Measurements from ENCODE around the gene RNF157. TPM values are rescaled to one million over a fixed set of nuclear protein-coding genes. Genes with fewer than 3 reads are reported as not detected.

The RNF157 gene
- total and polyA plus RNA-seq, 2 of the 13 experiments (the other 11 are each of a cell fraction or from before 2014, with no cell fraction given), result 0.44 to 1.5 TPM

DNA sequence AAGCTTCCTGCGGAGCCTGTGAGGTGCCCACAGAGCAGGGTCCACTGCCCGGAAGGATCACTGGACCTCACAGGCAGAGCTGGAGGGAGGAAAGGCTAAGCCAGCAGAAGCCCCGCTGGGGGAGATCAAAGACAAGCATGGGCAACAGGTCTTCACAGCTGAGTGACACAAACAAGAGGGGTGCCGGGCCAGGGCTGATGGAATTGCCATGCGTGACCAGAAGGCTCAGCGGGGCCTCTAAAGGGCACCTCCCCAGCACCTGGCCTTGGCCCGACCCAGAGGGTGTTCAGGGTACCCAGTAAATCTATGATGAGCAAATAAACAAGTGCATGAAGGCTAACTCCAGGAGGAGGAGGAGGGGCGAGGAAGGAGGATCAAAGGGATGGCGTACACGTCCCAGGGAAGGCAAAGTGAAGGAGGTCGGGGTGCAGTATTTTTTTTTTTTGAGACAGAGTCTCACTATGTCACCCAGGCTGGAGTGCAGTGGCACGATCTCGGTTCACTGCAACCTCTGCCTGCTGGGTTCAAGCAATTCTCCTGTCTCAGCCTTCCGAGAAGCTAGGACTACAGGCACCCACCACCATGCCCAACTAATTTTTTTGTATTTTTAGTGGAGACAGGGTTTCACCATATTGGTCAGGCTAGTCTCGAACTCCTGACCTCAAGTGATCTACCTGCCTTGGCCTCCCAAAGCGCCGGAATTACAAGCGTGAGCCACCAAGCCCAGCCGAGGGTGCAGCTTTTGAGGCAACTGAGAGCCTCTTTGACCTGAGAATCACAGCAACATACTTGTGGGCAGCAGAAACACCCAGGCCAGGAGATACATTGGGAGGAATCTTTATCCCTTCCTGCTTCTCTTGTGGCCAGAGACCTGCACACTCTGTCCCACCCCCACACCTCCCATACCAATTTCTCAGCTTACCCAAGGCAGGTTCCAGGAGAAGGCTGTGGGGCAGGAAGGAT, 120.6 kb downstream of the RNF157 start (continued):
- TF ChIP-seq, protein P1, sequence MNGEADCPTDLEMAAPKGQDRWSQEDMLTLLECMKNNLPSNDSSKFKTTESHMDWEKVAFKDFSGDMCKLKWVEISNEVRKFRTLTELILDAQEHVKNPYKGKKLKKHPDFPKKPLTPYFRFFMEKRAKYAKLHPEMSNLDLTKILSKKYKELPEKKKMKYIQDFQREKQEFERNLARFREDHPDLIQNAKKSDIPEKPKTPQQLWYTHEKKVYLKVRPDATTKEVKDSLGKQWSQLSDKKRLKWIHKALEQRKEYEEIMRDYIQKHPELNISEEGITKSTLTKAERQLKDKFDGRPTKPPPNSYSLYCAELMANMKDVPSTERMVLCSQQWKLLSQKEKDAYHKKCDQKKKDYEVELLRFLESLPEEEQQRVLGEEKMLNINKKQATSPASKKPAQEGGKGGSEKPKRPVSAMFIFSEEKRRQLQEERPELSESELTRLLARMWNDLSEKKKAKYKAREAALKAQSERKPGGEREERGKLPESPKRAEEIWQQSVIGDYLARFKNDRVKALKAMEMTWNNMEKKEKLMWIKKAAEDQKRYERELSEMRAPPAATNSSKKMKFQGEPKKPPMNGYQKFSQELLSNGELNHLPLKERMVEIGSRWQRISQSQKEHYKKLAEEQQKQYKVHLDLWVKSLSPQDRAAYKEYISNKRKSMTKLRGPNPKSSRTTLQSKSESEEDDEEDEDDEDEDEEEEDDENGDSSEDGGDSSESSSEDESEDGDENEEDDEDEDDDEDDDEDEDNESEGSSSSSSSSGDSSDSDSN (CRISPR knock-in tag; IDR thresholded peaks at IDR 0.05), result peak; percentile 78
- TF ChIP-seq NRL (CRISPR knock-in tag; IDR thresholded peaks at IDR 0.05; ENCODE audit: borderline replicate concordance) (no peak), KLF13 (CRISPR knock-in tag; IDR thresholded peaks at IDR 0.05) (no peak), ARID2 (CRISPR knock-in tag; IDR thresholded peaks at IDR 0.05; ENCODE audit: borderline replicate concordance) (no peak), PCBP1 (IDR thresholded peaks at IDR 0.05; ENCODE audit: borderline replicate concordance, low read depth, low read length) (no peak), ZNF674 (CRISPR knock-in tag; IDR thresholded peaks at IDR 0.05; ENCODE audit: low read depth) (no peak), ZNF124 (CRISPR knock-in tag; IDR thresholded peaks at IDR 0.05) (no peak), ZNF441 (CRISPR knock-in tag; IDR thresholded peaks at IDR 0.05; ENCODE audit: borderline replicate concordance) (no peak), AGO2 (optimal IDR thresholded peaks at IDR 0.05; ENCODE audit: low read depth, low read length) (no peak), FOXK1 (CRISPR knock-in tag; IDR thresholded peaks at IDR 0.05; ENCODE audit: borderline replicate concordance, low read depth) (0 out of 2 replicates have a peak, but pooled peaks have one; percentile 67), ESRRA (CRISPR knock-in tag; IDR thresholded peaks at IDR 0.05; ENCODE audit: low read depth) (no peak; the same call in 1 of the 2 replicates), ZZZ3 (CRISPR knock-in tag; IDR thresholded peaks at IDR 0.05; ENCODE audit: borderline replicate concordance) (0 out of 2 replicates have a peak, but pooled peaks have one; percentile 9)
- TF ChIP-seq, protein P2, sequence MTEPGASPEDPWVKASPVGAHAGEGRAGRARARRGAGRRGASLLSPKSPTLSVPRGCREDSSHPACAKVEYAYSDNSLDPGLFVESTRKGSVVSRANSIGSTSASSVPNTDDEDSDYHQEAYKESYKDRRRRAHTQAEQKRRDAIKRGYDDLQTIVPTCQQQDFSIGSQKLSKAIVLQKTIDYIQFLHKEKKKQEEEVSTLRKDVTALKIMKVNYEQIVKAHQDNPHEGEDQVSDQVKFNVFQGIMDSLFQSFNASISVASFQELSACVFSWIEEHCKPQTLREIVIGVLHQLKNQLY (CRISPR knock-in tag; IDR thresholded peaks at IDR 0.05), result peak; percentile 84
- TF ChIP-seq, protein P3, sequence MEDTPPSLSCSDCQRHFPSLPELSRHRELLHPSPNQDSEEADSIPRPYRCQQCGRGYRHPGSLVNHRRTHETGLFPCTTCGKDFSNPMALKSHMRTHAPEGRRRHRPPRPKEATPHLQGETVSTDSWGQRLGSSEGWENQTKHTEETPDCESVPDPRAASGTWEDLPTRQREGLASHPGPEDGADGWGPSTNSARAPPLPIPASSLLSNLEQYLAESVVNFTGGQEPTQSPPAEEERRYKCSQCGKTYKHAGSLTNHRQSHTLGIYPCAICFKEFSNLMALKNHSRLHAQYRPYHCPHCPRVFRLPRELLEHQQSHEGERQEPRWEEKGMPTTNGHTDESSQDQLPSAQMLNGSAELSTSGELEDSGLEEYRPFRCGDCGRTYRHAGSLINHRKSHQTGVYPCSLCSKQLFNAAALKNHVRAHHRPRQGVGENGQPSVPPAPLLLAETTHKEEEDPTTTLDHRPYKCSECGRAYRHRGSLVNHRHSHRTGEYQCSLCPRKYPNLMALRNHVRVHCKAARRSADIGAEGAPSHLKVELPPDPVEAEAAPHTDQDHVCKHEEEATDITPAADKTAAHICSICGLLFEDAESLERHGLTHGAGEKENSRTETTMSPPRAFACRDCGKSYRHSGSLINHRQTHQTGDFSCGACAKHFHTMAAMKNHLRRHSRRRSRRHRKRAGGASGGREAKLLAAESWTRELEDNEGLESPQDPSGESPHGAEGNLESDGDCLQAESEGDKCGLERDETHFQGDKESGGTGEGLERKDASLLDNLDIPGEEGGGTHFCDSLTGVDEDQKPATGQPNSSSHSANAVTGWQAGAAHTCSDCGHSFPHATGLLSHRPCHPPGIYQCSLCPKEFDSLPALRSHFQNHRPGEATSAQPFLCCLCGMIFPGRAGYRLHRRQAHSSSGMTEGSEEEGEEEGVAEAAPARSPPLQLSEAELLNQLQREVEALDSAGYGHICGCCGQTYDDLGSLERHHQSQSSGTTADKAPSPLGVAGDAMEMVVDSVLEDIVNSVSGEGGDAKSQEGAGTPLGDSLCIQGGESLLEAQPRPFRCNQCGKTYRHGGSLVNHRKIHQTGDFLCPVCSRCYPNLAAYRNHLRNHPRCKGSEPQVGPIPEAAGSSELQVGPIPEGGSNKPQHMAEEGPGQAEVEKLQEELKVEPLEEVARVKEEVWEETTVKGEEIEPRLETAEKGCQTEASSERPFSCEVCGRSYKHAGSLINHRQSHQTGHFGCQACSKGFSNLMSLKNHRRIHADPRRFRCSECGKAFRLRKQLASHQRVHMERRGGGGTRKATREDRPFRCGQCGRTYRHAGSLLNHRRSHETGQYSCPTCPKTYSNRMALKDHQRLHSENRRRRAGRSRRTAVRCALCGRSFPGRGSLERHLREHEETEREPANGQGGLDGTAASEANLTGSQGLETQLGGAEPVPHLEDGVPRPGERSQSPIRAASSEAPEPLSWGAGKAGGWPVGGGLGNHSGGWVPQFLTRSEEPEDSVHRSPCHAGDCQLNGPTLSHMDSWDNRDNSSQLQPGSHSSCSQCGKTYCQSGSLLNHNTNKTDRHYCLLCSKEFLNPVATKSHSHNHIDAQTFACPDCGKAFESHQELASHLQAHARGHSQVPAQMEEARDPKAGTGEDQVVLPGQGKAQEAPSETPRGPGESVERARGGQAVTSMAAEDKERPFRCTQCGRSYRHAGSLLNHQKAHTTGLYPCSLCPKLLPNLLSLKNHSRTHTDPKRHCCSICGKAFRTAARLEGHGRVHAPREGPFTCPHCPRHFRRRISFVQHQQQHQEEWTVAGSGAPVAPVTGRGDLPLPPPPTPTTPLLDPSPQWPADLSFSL (CRISPR knock-in tag; IDR thresholded peaks at IDR 0.05), result no peak
- TF ChIP-seq, protein P4, sequence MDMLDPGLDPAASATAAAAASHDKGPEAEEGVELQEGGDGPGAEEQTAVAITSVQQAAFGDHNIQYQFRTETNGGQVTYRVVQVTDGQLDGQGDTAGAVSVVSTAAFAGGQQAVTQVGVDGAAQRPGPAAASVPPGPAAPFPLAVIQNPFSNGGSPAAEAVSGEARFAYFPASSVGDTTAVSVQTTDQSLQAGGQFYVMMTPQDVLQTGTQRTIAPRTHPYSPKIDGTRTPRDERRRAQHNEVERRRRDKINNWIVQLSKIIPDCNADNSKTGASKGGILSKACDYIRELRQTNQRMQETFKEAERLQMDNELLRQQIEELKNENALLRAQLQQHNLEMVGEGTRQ (IDR thresholded peaks at IDR 0.05; ENCODE audit: low read depth, low read length), result no peak
- TF ChIP-seq, protein P4 (CRISPR knock-in tag; IDR thresholded peaks at IDR 0.05; ENCODE audit: borderline replicate concordance), result no peak
